ENCODE results near the gene OR51B6.
"Not testable (repeated sequence)": the region's sequence is repeated elsewhere in the genome, so short reads cannot be mapped to it uniquely, and the experiment has no call there.

OR51B6 gene

DNA sequence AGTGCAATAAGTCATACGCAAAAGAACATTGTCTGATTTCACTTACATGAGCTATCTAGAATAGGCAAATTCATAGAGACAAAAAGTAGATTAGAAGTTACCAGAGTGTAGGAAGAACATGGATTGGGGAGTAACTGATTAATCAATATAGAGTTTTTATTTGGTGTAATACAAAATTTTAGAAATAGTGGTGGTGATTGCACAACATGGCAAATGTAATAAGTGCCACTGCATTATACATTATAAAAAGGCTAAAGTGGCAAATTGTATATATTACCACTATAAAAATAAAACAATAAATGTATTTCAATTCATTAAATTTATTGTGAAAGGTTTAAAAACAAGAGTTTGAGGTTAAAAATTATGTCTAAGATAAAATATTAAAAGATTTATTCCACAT, 40.9 kb upstream of the OR51B6 start:
- Histone ChIP-seq H3K9me3 (ENCODE audit: severe bottlenecking) (peaks cover 3% of the 10 kb centered on the region), H3K36me3 (no peaks in the 10 kb centered on the region), H3K4me3 (ENCODE audit: low read depth, low read length) (no peak overlapping the region), H3K27me3 (ENCODE audit: insufficient read depth, low read depth, severe bottlenecking) (peaks cover 58% of the 10 kb centered on the region), H3K27ac (no peak overlapping the region)
- TF ChIP-seq, protein P1, sequence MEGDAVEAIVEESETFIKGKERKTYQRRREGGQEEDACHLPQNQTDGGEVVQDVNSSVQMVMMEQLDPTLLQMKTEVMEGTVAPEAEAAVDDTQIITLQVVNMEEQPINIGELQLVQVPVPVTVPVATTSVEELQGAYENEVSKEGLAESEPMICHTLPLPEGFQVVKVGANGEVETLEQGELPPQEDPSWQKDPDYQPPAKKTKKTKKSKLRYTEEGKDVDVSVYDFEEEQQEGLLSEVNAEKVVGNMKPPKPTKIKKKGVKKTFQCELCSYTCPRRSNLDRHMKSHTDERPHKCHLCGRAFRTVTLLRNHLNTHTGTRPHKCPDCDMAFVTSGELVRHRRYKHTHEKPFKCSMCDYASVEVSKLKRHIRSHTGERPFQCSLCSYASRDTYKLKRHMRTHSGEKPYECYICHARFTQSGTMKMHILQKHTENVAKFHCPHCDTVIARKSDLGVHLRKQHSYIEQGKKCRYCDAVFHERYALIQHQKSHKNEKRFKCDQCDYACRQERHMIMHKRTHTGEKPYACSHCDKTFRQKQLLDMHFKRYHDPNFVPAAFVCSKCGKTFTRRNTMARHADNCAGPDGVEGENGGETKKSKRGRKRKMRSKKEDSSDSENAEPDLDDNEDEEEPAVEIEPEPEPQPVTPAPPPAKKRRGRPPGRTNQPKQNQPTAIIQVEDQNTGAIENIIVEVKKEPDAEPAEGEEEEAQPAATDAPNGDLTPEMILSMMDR (IDR thresholded peaks at IDR 0.05; ENCODE audit: low read depth, low read length) = no peak
- no peak for DNase-seq

DNA sequence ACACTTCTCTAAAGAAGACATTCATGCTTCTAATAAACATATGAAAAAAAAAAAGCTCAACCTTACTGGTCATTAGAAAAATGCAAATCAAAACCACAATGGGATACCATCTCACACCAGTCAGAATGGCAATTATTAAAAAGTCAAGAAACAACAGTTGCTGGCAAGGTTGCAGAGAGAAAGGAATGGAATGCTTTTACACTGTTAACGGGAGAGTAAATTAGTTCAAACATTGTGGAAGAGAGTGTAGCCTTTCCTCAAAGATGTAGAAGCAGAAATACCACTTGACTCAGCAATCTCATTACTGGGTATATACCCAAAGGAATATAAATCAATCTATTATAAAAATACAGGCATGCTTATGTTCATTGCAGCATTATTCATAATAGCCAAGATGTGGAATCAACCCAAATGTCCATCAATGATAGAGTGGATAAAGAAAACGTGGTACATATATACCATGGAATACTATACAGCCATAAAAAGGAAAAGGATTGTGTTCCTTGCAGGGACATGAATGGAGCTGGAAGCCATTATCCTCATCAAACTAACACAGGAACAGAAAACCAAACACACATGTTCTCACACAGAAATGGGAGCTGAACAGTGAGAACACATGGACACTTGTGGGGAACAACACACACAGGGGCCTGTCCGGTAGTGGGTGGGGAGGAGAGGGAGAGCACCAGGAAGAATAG, 37.8 kb upstream of the OR51B6 start:
- not testable (repeated sequence) for H3K4me3 ChIP-seq (ENCODE audit: low read depth, low read length); DNase-seq; H3K27ac ChIP-seq; H3K9me3 ChIP-seq (ENCODE audit: severe bottlenecking); H3K36me3 ChIP-seq
- peaks cover 52% of the 10 kb centered on the region for H3K27me3 ChIP-seq (ENCODE audit: insufficient read depth, low read depth, severe bottlenecking)

DNA sequence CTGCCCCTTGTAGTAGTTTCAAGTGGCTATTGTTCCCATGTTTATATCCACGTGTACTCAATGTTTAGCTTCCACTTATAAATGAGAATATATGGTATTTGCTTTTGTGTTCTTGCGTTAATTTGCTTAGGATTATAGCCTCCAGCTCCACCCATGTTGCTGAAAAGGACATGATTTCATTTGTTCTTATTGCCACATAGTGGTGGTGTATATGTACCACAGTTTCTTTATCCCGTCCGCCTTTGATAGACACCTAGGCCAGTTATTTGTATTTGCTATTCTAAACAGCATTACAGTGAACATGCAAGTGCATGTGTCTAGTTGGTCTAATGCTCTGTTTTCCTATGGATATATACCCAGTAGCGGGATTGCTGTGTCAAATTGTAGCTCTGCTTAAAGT, 34.0 kb upstream of the OR51B6 start:
- TF ChIP-seq, protein P1 (IDR thresholded peaks at IDR 0.05; ENCODE audit: low read depth, low read length) = no peak
- Histone ChIP-seq H3K27ac (no peak overlapping the region), H3K4me3 (ENCODE audit: low read depth, low read length) (no peak overlapping the region), H3K36me3 (no peaks in the 10 kb centered on the region), H3K9me3 (ENCODE audit: severe bottlenecking) (peaks cover 3% of the 10 kb centered on the region), H3K27me3 (ENCODE audit: insufficient read depth, low read depth, severe bottlenecking) (peaks cover 39% of the 10 kb centered on the region)
- no peak for DNase-seq

DNA sequence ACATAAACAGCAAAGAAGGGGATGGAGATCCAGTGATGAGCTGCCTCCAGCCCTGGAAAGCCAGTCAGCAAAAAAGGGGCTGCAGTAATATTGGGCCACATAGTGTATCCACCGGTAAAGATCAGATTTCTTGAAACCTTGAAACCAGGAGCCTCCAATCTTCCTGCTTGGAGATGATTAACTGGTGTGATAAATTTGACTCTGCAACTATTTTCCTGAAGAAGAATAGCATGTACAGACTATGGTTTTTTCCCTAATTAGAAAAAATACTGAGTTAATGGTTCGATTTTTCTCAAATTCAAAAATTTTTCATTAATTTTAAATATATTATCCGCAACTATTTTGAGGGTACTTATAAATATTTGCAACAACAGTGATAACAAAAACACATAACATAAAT, 27.1 kb upstream of the OR51B6 start, which contains the start of gene OR51B2:
TSS of gene OR51B2 (minus strand) at position 101 of the 400 bp plus-strand sequence. CDS start at position 101, 0 bp downstream.
- H3K27me3 ChIP-seq (ENCODE audit: insufficient read depth, low read depth, severe bottlenecking) = peaks cover 62% of the 10 kb centered on the region
- TF ChIP-seq, protein P1 (IDR thresholded peaks at IDR 0.05; ENCODE audit: low read depth, low read length) = no peak
- H3K36me3 ChIP-seq = no peaks in the 10 kb centered on the region
- H3K4me3 ChIP-seq (ENCODE audit: low read depth, low read length) = no peak within 1 kb of the TSS
- no peak within 1 kb of the TSS for H3K27ac ChIP-seq
- no peak for DNase-seq
- H3K9me3 ChIP-seq (ENCODE audit: severe bottlenecking) = no peaks in the 10 kb centered on the region

DNA sequence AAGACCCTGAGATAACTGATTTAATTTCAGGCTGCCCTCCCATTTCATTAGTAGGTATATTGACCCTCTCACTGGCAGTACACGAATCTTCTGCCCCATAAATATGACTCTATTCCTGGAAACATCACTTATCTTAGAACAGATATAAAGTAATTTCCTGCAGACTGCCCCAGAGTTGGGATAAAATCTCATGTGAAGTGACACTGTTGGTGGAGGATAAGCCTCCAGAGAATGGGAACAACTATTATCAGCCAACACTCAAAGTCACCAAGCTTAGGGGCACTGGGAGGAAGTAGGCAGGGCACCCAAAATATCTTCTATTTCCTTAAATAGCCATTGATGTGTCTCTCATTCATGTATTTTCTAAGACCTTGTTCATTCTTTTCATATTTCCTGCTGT, 16.1 kb upstream of the OR51B6 start:
- no peak overlapping the region for H3K27ac ChIP-seq
- DNase-seq = no peak
- no peak overlapping the region for H3K4me3 ChIP-seq (ENCODE audit: low read depth, low read length)

DNA sequence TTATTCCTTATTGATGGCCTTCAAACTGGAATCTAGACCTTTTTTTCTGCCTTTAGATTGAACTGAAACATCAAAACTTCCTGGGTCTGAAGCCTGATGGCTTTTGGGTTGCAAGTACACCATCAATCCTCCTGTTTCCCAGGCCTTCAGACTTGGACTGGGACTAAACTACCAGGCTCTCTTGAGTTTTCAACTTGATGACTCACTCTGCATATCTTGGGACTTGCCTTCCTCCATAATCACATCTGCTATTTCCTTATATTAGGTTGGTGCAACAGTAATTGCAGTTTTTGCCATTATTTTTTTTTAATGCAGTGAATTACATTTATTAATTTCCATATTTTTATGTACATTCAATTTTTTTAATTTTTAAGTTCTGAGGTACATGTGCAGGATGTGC, 15.0 kb upstream of the OR51B6 start:
- H3K9me3 ChIP-seq (ENCODE audit: severe bottlenecking) = no peaks in the 10 kb centered on the region
- H3K27me3 ChIP-seq (ENCODE audit: insufficient read depth, low read depth, severe bottlenecking) = peaks cover 40% of the 10 kb centered on the region
- no peak overlapping the region for H3K27ac ChIP-seq
- no peak overlapping the region for H3K4me3 ChIP-seq (ENCODE audit: low read depth, low read length)
- DNase-seq = no peak
- TF ChIP-seq, protein P1 (IDR thresholded peaks at IDR 0.05; ENCODE audit: low read depth, low read length) = no peak
- no peaks in the 10 kb centered on the region for H3K36me3 ChIP-seq

More for the DNA sequence above, 16.1 kb upstream of the OR51B6 start:
- Histone ChIP-seq H3K36me3 (no peaks in the 10 kb centered on the region), H3K27me3 (ENCODE audit: insufficient read depth, low read depth, severe bottlenecking) (peaks cover 40% of the 10 kb centered on the region), H3K9me3 (ENCODE audit: severe bottlenecking) (no peaks in the 10 kb centered on the region)
- TF ChIP-seq, protein P1 (IDR thresholded peaks at IDR 0.05; ENCODE audit: low read depth, low read length) = no peak

DNA sequence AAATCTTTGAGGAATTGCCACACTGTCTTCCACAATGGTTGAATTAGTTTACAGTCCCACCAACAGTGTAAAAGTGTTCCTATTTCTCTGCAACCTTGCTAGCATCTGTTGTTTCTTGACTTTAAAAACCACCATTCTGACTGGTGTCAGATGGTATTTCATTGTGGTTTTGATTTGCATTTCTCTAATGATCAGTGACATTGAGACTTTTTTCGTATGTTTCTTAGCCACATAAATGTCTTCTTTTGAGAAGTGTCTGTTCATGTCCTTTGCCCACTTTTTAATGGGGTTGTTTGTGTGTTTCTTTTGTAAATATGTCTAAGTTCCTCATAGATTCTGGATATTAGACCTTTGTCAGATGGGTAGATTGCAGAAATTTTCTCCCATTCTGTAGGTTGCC, 14.1 kb upstream of the OR51B6 start:
- H3K9me3 ChIP-seq (ENCODE audit: severe bottlenecking); H3K27ac ChIP-seq; H3K4me3 ChIP-seq (ENCODE audit: low read depth, low read length); H3K36me3 ChIP-seq; DNase-seq: not testable (repeated sequence)
- H3K27me3 ChIP-seq (ENCODE audit: insufficient read depth, low read depth, severe bottlenecking) = peaks cover 38% of the 10 kb centered on the region

Measured in WERI-Rb-1 (cell line).